ENCODE measurements around the gene PLCB2.

DNA sequence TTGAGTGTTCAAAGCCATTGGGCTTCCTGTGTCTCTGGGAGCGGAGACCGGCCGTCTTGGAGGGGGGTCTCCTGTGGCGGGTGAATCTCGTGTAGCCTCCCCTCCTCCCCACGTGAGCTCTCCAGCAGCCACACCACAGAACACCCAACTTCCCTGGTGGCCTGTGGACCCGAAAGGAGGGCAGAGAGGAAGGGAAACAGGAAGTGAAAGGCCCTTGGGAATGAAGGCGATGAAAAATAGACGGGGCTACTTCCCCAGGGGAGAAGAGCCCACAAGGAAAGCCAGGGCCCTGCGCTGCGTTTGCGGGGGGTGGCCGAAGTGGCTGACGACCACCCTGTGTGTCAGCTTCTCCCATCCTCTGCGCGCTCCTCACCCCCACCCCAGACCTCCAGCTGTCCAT is 30.3 kb downstream of the PLCB2 start:
- TF ChIP-seq CTCF (conservative IDR thresholded peaks at IDR 0.05; ENCODE audit: low read depth in 2 of 2) (no peak), POLR2AphosphoS5 (IDR thresholded peaks at IDR 0.05; ENCODE audit: low read depth) (no peak), REST (IDR thresholded peaks at IDR 0.05; ENCODE audit: unreplicated experiment) (no peak), CREB1 (CRISPR knock-in tag; IDR thresholded peaks at IDR 0.05; ENCODE audit: low read depth) (no peak), JUNB (IDR thresholded peaks at IDR 0.05; ENCODE audit: unreplicated experiment) (no peak), EZH2 (IDR thresholded peaks at IDR 0.05; ENCODE audit: low read depth, unreplicated experiment) (no peak), EZH2phosphoT487 (IDR thresholded peaks at IDR 0.05; ENCODE audit: unreplicated experiment) (no peak), NANOG (IDR thresholded peaks at IDR 0.05; ENCODE audit: borderline replicate concordance) (no peak), ZNF331 (CRISPR knock-in tag; IDR thresholded peaks at IDR 0.05; ENCODE audit: low read depth) (no peak)
- TF ChIP-seq, protein P1, sequence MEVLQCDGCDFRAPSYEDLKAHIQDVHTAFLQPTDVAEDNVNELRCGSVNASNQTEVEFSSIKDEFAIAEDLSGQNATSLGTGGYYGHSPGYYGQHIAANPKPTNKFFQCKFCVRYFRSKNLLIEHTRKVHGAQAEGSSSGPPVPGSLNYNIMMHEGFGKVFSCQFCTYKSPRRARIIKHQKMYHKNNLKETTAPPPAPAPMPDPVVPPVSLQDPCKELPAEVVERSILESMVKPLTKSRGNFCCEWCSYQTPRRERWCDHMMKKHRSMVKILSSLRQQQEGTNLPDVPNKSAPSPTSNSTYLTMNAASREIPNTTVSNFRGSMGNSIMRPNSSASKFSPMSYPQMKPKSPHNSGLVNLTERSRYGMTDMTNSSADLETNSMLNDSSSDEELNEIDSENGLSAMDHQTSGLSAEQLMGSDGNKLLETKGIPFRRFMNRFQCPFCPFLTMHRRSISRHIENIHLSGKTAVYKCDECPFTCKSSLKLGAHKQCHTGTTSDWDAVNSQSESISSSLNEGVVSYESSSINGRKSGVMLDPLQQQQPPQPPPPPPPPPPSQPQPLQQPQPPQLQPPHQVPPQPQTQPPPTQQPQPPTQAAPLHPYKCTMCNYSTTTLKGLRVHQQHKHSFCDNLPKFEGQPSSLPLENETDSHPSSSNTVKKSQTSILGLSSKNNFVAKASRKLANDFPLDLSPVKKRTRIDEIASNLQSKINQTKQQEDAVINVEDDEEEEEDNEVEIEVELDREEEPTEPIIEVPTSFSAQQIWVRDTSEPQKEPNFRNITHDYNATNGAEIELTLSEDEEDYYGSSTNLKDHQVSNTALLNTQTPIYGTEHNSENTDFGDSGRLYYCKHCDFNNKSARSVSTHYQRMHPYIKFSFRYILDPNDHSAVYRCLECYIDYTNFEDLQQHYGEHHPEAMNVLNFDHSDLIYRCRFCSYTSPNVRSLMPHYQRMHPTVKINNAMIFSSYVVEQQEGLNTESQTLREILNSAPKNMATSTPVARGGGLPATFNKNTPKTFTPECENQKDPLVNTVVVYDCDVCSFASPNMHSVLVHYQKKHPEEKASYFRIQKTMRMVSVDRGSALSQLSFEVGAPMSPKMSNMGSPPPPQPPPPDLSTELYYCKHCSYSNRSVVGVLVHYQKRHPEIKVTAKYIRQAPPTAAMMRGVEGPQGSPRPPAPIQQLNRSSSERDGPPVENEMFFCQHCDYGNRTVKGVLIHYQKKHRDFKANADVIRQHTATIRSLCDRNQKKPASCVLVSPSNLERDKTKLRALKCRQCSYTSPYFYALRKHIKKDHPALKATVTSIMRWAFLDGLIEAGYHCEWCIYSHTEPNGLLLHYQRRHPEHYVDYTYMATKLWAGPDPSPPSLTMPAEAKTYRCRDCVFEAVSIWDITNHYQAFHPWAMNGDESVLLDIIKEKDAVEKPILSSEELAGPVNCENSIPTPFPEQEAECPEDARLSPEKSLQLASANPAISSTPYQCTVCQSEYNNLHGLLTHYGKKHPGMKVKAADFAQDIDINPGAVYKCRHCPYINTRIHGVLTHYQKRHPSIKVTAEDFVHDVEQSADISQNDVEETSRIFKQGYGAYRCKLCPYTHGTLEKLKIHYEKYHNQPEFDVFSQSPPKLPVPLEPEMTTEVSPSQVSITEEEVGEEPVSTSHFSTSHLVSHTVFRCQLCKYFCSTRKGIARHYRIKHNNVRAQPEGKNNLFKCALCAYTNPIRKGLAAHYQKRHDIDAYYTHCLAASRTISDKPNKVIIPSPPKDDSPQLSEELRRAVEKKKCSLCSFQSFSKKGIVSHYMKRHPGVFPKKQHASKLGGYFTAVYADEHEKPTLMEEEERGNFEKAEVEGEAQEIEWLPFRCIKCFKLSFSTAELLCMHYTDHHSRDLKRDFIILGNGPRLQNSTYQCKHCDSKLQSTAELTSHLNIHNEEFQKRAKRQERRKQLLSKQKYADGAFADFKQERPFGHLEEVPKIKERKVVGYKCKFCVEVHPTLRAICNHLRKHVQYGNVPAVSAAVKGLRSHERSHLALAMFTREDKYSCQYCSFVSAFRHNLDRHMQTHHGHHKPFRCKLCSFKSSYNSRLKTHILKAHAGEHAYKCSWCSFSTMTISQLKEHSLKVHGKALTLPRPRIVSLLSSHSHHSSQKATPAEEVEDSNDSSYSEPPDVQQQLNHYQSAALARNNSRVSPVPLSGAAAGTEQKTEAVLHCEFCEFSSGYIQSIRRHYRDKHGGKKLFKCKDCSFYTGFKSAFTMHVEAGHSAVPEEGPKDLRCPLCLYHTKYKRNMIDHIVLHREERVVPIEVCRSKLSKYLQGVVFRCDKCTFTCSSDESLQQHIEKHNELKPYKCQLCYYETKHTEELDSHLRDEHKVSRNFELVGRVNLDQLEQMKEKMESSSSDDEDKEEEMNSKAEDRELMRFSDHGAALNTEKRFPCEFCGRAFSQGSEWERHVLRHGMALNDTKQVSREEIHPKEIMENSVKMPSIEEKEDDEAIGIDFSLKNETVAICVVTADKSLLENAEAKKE (CRISPR knock-in tag; IDR thresholded peaks at IDR 0.05): no peak

Measured in GM23338 (cell line).